Measurements from ENCODE around the gene MSL2. TPM values are rescaled to one million over a fixed set of nuclear protein-coding genes. Genes with fewer than 3 reads are reported as not detected.

MSL2 gene
- total RNA-seq, 1 experiment from 2014 or later = 35.6 TPM

DNA sequence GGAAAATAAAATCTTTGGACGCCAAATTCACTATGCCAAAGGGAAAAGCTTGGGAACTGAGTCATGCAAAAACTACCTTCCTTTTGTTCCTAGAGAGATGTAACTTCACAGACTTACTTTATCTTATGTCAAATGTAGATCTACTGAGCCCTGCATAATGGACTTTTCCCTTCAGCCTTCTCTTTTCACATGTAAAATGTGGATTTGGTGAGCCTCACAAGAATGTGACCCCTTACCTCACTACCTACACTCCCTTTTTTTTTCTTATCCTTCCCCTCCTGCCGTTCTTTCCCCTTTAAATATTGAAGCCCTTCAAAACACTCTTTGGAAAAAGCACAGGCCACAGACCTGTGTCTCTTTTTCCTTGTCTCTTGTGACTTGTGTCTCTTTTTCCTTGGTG lies 40.0 kb upstream of the MSL2 start:
- no peak for TF ChIP-seq TCF7L2 (IDR thresholded peaks at IDR 0.05; ENCODE audit: low read depth, low read length)
- no peak for TF ChIP-seq SIN3A (IDR thresholded peaks at IDR 0.05; ENCODE audit: borderline replicate concordance, insufficient read depth, low read depth, low read length)
- TF ChIP-seq, protein P1, sequence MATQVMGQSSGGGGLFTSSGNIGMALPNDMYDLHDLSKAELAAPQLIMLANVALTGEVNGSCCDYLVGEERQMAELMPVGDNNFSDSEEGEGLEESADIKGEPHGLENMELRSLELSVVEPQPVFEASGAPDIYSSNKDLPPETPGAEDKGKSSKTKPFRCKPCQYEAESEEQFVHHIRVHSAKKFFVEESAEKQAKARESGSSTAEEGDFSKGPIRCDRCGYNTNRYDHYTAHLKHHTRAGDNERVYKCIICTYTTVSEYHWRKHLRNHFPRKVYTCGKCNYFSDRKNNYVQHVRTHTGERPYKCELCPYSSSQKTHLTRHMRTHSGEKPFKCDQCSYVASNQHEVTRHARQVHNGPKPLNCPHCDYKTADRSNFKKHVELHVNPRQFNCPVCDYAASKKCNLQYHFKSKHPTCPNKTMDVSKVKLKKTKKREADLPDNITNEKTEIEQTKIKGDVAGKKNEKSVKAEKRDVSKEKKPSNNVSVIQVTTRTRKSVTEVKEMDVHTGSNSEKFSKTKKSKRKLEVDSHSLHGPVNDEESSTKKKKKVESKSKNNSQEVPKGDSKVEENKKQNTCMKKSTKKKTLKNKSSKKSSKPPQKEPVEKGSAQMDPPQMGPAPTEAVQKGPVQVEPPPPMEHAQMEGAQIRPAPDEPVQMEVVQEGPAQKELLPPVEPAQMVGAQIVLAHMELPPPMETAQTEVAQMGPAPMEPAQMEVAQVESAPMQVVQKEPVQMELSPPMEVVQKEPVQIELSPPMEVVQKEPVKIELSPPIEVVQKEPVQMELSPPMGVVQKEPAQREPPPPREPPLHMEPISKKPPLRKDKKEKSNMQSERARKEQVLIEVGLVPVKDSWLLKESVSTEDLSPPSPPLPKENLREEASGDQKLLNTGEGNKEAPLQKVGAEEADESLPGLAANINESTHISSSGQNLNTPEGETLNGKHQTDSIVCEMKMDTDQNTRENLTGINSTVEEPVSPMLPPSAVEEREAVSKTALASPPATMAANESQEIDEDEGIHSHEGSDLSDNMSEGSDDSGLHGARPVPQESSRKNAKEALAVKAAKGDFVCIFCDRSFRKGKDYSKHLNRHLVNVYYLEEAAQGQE (IDR thresholded peaks at IDR 0.05; ENCODE audit: insufficient read depth in 1 of 2, low read depth in 2 of 2, low read length in 1 of 2) = no peak
- TF ChIP-seq, protein P2, sequence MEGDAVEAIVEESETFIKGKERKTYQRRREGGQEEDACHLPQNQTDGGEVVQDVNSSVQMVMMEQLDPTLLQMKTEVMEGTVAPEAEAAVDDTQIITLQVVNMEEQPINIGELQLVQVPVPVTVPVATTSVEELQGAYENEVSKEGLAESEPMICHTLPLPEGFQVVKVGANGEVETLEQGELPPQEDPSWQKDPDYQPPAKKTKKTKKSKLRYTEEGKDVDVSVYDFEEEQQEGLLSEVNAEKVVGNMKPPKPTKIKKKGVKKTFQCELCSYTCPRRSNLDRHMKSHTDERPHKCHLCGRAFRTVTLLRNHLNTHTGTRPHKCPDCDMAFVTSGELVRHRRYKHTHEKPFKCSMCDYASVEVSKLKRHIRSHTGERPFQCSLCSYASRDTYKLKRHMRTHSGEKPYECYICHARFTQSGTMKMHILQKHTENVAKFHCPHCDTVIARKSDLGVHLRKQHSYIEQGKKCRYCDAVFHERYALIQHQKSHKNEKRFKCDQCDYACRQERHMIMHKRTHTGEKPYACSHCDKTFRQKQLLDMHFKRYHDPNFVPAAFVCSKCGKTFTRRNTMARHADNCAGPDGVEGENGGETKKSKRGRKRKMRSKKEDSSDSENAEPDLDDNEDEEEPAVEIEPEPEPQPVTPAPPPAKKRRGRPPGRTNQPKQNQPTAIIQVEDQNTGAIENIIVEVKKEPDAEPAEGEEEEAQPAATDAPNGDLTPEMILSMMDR (IDR thresholded peaks at IDR 0.05) = no peak
- no peaks in the 10 kb centered on the region for H3K9me3 ChIP-seq (ENCODE audit: control insufficient read depth, insufficient read depth, low read depth, low read length)
- no peak overlapping the region for H3K27ac ChIP-seq (ENCODE audit: low read length)
- no peaks in the 10 kb centered on the region for H3K4me1 ChIP-seq (ENCODE audit: control insufficient read depth, insufficient read depth, low read length)
- DNase-seq (ENCODE audit: low read depth, low spot score) (no peak), ATAC-seq (no peak)
- H3K27me3 ChIP-seq (ENCODE audit: control insufficient read depth, insufficient read depth, low read length) = no peaks in the 10 kb centered on the region
- in situ Hi-C loops (cut with HindIII; ENCODE audit: low pct_unique_long_range_greater_than_20kb, low sequenced_read_pairs) (no loop called here), intact Hi-C loops (cut with micrococcal nuclease; ENCODE audit: unreplicated experiment) (no loop called here)
- no peak overlapping the region for H3K4me3 ChIP-seq (ENCODE audit: low read depth in 2 of 2, low read length in 2 of 2)
- ChIA-PET CTCF (no interaction called here), POLR2A (no interaction called here)
- H3K36me3 ChIP-seq (ENCODE audit: control insufficient read depth, insufficient read depth, low read length) = no peaks in the 10 kb centered on the region
- BruUV-seq (replicated peaks) = no TSS peak

DNA sequence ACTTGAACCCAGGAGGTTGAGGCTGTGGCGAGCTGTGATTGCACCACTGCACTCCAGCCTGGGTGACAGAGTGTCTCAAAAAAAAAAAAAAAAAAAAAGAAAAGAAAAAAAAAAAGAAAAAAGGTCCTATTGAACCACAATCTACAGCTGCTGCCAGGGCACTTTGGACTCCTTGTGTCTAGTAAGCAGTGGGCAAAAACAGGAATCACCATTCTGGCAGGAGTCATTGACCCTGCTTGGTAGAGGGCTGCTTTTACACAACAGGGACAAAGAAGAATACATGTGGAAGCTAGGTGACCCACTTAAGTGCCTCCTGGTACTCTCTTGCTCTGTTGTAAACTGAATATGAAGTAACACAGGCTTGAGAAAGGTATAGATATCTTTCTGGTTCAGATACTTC lies 39.4 kb upstream of the MSL2 start:
- TF ChIP-seq, protein P1 (IDR thresholded peaks at IDR 0.05; ENCODE audit: insufficient read depth in 1 of 2, low read depth in 2 of 2, low read length in 1 of 2) = no peak
- TF ChIP-seq POLR2AphosphoS5 (IDR thresholded peaks at IDR 0.05; ENCODE audit: low read depth, low read length) = no peak
- TF ChIP-seq SIN3A (IDR thresholded peaks at IDR 0.05; ENCODE audit: borderline replicate concordance, insufficient read depth, low read depth, low read length) = no peak
- no peak for TF ChIP-seq TCF7L2 (IDR thresholded peaks at IDR 0.05; ENCODE audit: low read depth, low read length)
- TF ChIP-seq, protein P2 (IDR thresholded peaks at IDR 0.05) = no peak
- CTCF ChIA-PET = no interaction called here

More for the DNA sequence above, 39.4 kb upstream of the MSL2 start:
- Histone ChIP-seq H3K4me1 (ENCODE audit: control insufficient read depth, insufficient read depth, low read length) (no peaks in the 10 kb centered on the region), H3K9me3 (ENCODE audit: control insufficient read depth, insufficient read depth, low read depth, low read length) (no peaks in the 10 kb centered on the region), H3K27ac (ENCODE audit: low read length) (no peak overlapping the region), H3K36me3 (ENCODE audit: control insufficient read depth, insufficient read depth, low read length) (no peaks in the 10 kb centered on the region), H3K4me3 (ENCODE audit: low read depth in 2 of 2, low read length in 2 of 2) (no peak overlapping the region), H3K27me3 (ENCODE audit: control insufficient read depth, insufficient read depth, low read length) (no peaks in the 10 kb centered on the region)
- intact Hi-C loops (cut with micrococcal nuclease; ENCODE audit: unreplicated experiment) = no loop called here
- in situ Hi-C loops (cut with HindIII; ENCODE audit: low pct_unique_long_range_greater_than_20kb, low sequenced_read_pairs) = no loop called here
- POLR2A ChIA-PET = no interaction called here
- no TSS peak for BruUV-seq (replicated peaks)
- DNase-seq (ENCODE audit: low read depth, low spot score) = no peak
- ATAC-seq = no peak
